SU-DHL-6 (cell line): ENCODE measurements around the gene PDS5A.
"Not testable (repeated sequence)": the region's sequence is repeated elsewhere in the genome, so short reads cannot be mapped to it uniquely, and the experiment has no call there.

ENCODE experiments used
- H2AFZ ChIP-seq: fragments of 200-600 bp; sonication (generic); 2 replicates; pipeline ENCODE4 v1.6.1; 2014; ENCODE audit warnings: low read depth, mild to moderate bottlenecking, moderate library complexity, mixed read lengths, antibody characterized with exemption, low read length; ENCODE audit not compliant: severe bottlenecking
- H3F3A ChIP-seq: fragments of 200-600 bp; shearing (Covaris generic); 2 replicates; pipeline ENCODE4 v1.6.0; 2016; ENCODE audit warnings: antibody characterized with exemption, mild to moderate bottlenecking; ENCODE audit not compliant: insufficient read depth
- H3K27ac ChIP-seq: fragments of 200-600 bp; sonication (generic); 2 replicates; pipeline ENCODE4 v1.5.1; 2016; ENCODE audit warnings: low read depth, mild to moderate bottlenecking, low read length, moderate library complexity, mixed read lengths
- H3K27me3 ChIP-seq: fragments of 200-600 bp; sonication (generic), shearing (Covaris generic); 2 replicates; pipeline ENCODE4 v1.6.0; 2014; ENCODE audit warnings: mild to moderate bottlenecking, low read length
- H3K36me3 ChIP-seq: fragments of 200-600 bp; sonication (generic); 2 replicates; pipeline ENCODE4 v1.6.1; 2014; ENCODE audit warnings: mild to moderate bottlenecking, low read length, mixed read lengths
- H3K4me2 ChIP-seq: fragments of 300-600, 200-600 bp; shearing (Covaris generic), sonication (generic); 2 replicates; pipeline ENCODE4 v1.6.0; 2014; ENCODE audit warnings: low read length, low read depth, mild to moderate bottlenecking; ENCODE audit not compliant: poor library complexity, severe bottlenecking
- H3K4me3 ChIP-seq: fragments of 200-600 bp; sonication (generic); 2 replicates; pipeline ENCODE4 v1.5.1; 2014; ENCODE audit warnings: antibody characterized with exemption, low read length, mild to moderate bottlenecking, mixed read lengths; ENCODE audit not compliant: insufficient read depth, poor library complexity, severe bottlenecking
- H3K79me2 ChIP-seq: fragments of 200-600 bp; sonication (generic); 2 replicates; pipeline ENCODE4 v1.6.1; 2014; ENCODE audit warnings: mild to moderate bottlenecking, low read length, moderate library complexity; ENCODE audit not compliant: insufficient read depth
- H3K9ac ChIP-seq: fragments of 200-600 bp; sonication (generic); 2 replicates; pipeline ENCODE4 v1.7.0; 2014; ENCODE audit warnings: mild to moderate bottlenecking, low read length
- H3K9me2 ChIP-seq: fragments of 200-600 bp; sonication (generic); replicated peaks from 2 replicates; pipeline ENCODE4 v1.6.1; 2014; ENCODE audit warnings: low read length; ENCODE audit not compliant: insufficient read depth
- H3K9me3 ChIP-seq: fragments of 200-600 bp; sonication (generic); 2 replicates; pipeline ENCODE4 v1.6.1; 2014; ENCODE audit warnings: low read length, mixed read lengths; ENCODE audit not compliant: insufficient read depth
- H4K20me1 ChIP-seq: fragments of 200-600 bp; sonication (generic); 2 replicates; pipeline ENCODE4 v1.6.1; 2014; ENCODE audit warnings: low read depth, mild to moderate bottlenecking, antibody characterized with exemption, low read length, moderate library complexity, mixed read lengths
- EZH2phosphoT487 ChIP-seq: fragments of 200-600 bp; sonication (generic), shearing (Covaris generic); conservative IDR thresholded peaks from 2 replicates; pipeline ENCODE4 v1.6.1; 2018; ENCODE audit warnings: mild to moderate bottlenecking, antibody characterized with exemption, low read length, moderate library complexity, mixed read lengths
- TF ChIP-seq, protein P1 (sequence below): fragments of 200-600 bp; sonication (generic); IDR thresholded peaks from one replicate; pipeline ENCODE4 v1.5.1; 2017; ENCODE audit warnings: antibody characterized with exemption, mild to moderate bottlenecking, low read length, moderate library complexity; ENCODE audit not compliant: insufficient read depth, poor library complexity, severe bottlenecking

The PDS5A gene

DNA sequence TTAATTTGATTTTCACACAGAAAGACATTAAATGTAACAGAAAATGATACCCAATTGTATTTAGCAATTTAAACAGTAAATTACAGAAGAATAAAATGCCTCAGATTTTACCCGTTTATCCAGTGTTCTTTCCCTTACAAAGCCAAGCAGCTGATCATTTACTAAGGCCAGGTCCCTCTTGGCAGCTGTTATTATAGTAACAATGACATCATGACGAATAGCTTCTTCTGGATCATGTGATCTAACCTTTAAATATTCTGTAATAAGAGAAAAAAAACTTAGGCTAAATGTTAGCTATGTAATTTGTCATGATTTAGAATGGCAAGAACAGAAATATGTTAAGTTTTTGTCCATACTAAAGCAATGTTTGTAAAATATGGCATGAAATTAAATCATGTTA is 69.4 kb downstream of the PDS5A start:
- H3K36me3 ChIP-seq = peaks cover 36% of the 10 kb centered on the region; the same call in 1 of the 2 replicates

DNA sequence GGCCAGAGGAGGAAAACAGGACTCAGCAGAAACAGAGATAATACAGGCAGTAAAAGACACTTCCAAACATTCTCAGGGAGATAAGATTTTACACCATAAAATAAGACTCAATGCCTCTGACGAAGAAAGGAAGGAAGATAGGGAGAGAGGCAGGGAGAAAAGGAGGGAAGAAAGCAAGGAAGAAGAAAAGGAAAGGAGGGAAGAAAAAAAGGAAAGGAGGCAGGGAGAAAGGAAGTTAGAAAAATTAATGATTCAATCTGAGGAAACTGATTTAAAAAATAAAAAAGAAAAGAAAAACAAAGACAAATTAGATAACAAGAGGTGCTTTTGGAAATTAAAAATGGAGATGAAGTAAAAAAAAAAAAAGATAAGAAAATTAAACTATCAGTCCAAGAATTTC is 72.1 kb downstream of the PDS5A start:
- Histone ChIP-seq H3K4me3 (no peak overlapping the region), H3K9me3 (no peaks in the 10 kb centered on the region), H3K9me2 (no peaks in the 10 kb centered on the region), H3F3A (0 out of 2 replicates have a peak, but pooled peaks cover 4% of the 10 kb centered on the region), H3K27me3 (no peaks in the 10 kb centered on the region), H4K20me1 (no peaks in the 10 kb centered on the region), H3K36me3 (peaks cover 48% of the 10 kb centered on the region; the same call in 1 of the 2 replicates), H3K79me2 (no peaks in the 10 kb centered on the region), H2AFZ (no peak overlapping the region), H3K4me2 (no peak overlapping the region), H3K9ac (no peak overlapping the region), H3K27ac (no peak overlapping the region)
- TF ChIP-seq EZH2phosphoT487 = no peak
- TF ChIP-seq, protein P1, sequence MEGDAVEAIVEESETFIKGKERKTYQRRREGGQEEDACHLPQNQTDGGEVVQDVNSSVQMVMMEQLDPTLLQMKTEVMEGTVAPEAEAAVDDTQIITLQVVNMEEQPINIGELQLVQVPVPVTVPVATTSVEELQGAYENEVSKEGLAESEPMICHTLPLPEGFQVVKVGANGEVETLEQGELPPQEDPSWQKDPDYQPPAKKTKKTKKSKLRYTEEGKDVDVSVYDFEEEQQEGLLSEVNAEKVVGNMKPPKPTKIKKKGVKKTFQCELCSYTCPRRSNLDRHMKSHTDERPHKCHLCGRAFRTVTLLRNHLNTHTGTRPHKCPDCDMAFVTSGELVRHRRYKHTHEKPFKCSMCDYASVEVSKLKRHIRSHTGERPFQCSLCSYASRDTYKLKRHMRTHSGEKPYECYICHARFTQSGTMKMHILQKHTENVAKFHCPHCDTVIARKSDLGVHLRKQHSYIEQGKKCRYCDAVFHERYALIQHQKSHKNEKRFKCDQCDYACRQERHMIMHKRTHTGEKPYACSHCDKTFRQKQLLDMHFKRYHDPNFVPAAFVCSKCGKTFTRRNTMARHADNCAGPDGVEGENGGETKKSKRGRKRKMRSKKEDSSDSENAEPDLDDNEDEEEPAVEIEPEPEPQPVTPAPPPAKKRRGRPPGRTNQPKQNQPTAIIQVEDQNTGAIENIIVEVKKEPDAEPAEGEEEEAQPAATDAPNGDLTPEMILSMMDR = no peak

More for the DNA sequence above, 69.4 kb downstream of the PDS5A start:
- Histone ChIP-seq H4K20me1 (no peaks in the 10 kb centered on the region), H3K9me2 (no peaks in the 10 kb centered on the region), H3K9ac (no peak overlapping the region), H2AFZ (no peak overlapping the region), H3K9me3 (no peaks in the 10 kb centered on the region), H3K79me2 (no peaks in the 10 kb centered on the region), H3K27ac (no peak overlapping the region), H3F3A (no peaks in the 10 kb centered on the region), H3K4me3 (no peak overlapping the region), H3K27me3 (no peaks in the 10 kb centered on the region), H3K4me2 (no peak overlapping the region)
- TF ChIP-seq, protein P1 = no peak
- no peak for TF ChIP-seq EZH2phosphoT487

DNA sequence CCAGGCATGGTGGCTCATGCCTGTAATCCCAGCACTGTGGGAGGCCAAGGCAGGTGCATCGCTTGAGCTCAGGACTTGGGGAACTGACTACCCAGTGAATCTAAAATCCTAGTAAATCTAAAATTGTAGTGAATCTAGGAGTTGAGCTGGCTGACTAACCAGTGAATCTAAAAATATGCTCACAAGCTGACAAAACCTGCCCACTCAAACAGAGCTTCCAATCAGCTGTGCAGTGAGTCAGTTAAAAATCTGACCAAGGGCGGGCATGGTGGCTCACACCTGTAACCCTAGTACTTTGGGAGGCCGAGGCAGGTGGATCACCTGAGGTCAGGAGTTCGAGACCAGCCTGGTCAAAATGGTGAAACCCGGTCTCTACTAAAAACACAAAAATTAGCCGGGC is 72.7 kb downstream of the PDS5A start:
- not testable (repeated sequence) for H3F3A ChIP-seq, H3K79me2 ChIP-seq, H2AFZ ChIP-seq, H3K4me2 ChIP-seq, H3K9ac ChIP-seq, H3K9me3 ChIP-seq, H3K4me3 ChIP-seq, H3K27ac ChIP-seq, H4K20me1 ChIP-seq, H3K9me2 ChIP-seq, H3K27me3 ChIP-seq
- H3K36me3 ChIP-seq = peaks cover 50% of the 10 kb centered on the region

DNA sequence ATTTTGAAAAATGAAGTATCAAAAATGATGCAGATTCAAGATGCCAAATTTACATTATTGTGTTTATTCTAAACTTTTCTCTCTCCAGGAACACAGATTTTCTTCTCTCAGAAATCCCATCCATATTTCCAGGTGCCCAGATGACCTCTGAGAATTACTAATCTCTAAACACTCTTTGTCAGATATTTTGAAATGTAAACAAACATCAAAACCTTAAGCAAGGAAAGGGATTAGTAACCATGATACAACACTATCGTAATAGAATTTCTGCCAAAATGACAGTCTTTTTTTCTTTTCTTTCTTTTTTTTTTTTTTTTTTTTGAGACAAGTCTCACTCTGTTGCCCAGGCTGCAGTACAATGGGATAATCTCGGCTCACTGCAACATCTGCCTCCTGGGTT is 76.7 kb downstream of the PDS5A start:
- Histone ChIP-seq H3K9ac (no peak overlapping the region), H3K4me3 (no peak overlapping the region), H3K9me2 (no peaks in the 10 kb centered on the region), H4K20me1 (no peaks in the 10 kb centered on the region), H3K9me3 (no peaks in the 10 kb centered on the region), H3K27me3 (no peaks in the 10 kb centered on the region), H3K27ac (no peak overlapping the region), H3K4me2 (no peak overlapping the region), H3F3A (peaks cover 13% of the 10 kb centered on the region; the same call in 1 of the 2 replicates), H3K36me3 (peaks cover 67% of the 10 kb centered on the region), H2AFZ (no peak overlapping the region), H3K79me2 (no peaks in the 10 kb centered on the region)
- TF ChIP-seq, protein P1 = no peak
- no peak for TF ChIP-seq EZH2phosphoT487
